CD14-positive monocyte (primary cell): ENCODE results near the gene RBM10. TPM values are rescaled to one million over a fixed set of nuclear protein-coding genes. Genes with fewer than 3 reads are reported as not detected.
A peak's percentile ranks its signal among the peaks of the same experiment; 100 is the strongest.

Experiments
- DNase-seq, 3 donors: peaks; one replicate each; pipeline ENCODE4 v3.0.0-alpha.2; 2011 to 2022
- H2AFZ ChIP-seq: 2 replicates; pipeline ENCODE4 v1.6.0; 2012; ENCODE audit warnings: mild to moderate bottlenecking, low read depth, low read length, inconsistent platforms; ENCODE audit not compliant: insufficient read depth, poor library complexity, severe bottlenecking
- H3K27ac ChIP-seq, 2 donors: 1 replicate in 1 of 2; 2 replicates in 1 of 2; pipeline ENCODE4 v1.5.1; 2012 to 2013; ENCODE audit warnings: low read length in 2 of 2, control low read depth in 1 of 2, inconsistent platforms in 1 of 2, low read depth in 1 of 2, mild to moderate bottlenecking in 1 of 2
- H3K27me3 ChIP-seq, 2 donors: one replicate each; pipeline versions ENCODE4 v1.6.0 to v1.6.1; 2011 to 2013; ENCODE audit warnings: low read length in 2 of 2; ENCODE audit not compliant: control insufficient read depth in 2 of 2, insufficient read depth in 2 of 2
- H3K36me3 ChIP-seq, 2 donors: replicated peaks in 1 of 2; 1 replicate in 1 of 2; 2 replicates in 1 of 2; pipeline versions ENCODE4 v1.5.1 to v1.6.1; 2012 to 2013; ENCODE audit warnings: low read length in 2 of 2, control low read depth in 1 of 2, inconsistent platforms in 1 of 2, mild to moderate bottlenecking in 1 of 2; ENCODE audit not compliant: insufficient read depth in 2 of 2, control insufficient read depth in 1 of 2
- H3K4me1 ChIP-seq, 2 donors: 1 replicate in 1 of 2; 2 replicates in 1 of 2; pipeline versions ENCODE4 v1.5.1 to v1.6.1; 2012 to 2013; ENCODE audit warnings: low read length in 2 of 2, control low read depth in 1 of 2, inconsistent platforms in 1 of 2, mild to moderate bottlenecking in 1 of 2, moderate library complexity in 1 of 2; ENCODE audit not compliant: insufficient read depth in 2 of 2, control insufficient read depth in 1 of 2
- H3K4me2 ChIP-seq: replicated peaks from 2 replicates; pipeline ENCODE3; 2012; ENCODE audit warnings: low read length, moderate library complexity, mild to moderate bottlenecking; ENCODE audit not compliant: poor library complexity, severe bottlenecking; ENCODE audit errors: extremely low read depth
- H3K4me3 ChIP-seq, 3 experiments: fragments of 200-600 bp in 1 of 3; sonication (generic) in 1 of 3; replicated peaks in 1 of 3; 1 replicate in 2 of 3; 2 replicates in 1 of 3; pipeline ENCODE4 v1.5.1; 2011 to 2013; ENCODE audit warnings: low read length in 3 of 3, mild to moderate bottlenecking in 3 of 3, control low read depth in 2 of 3, low read depth in 2 of 3, inconsistent platforms in 1 of 3, moderate library complexity in 1 of 3
- H3K79me2 ChIP-seq: 2 replicates; pipeline ENCODE4 v1.6.0; 2012; ENCODE audit warnings: mild to moderate bottlenecking, control low read depth, inconsistent platforms, low read length, moderate library complexity; ENCODE audit not compliant: insufficient read depth
- H3K9ac ChIP-seq: 2 replicates; pipeline ENCODE4 v1.6.0; 2017; ENCODE audit warnings: low read length, mild to moderate bottlenecking; ENCODE audit not compliant: insufficient read depth, poor library complexity, severe bottlenecking
- H3K9me3 ChIP-seq, 2 donors: replicated peaks in 1 of 2; 1 replicate in 1 of 2; 2 replicates in 1 of 2; pipeline versions ENCODE4 v1.5.1 to v1.6.1; 2012 to 2013; ENCODE audit warnings: low read length in 2 of 2, control low read depth in 1 of 2; ENCODE audit not compliant: control insufficient read depth in 1 of 2, insufficient read depth in 1 of 2
- H4K20me1 ChIP-seq: 2 replicates; pipeline ENCODE4 v1.6.0; 2012; ENCODE audit warnings: mild to moderate bottlenecking, low read length, control low read depth, moderate library complexity; ENCODE audit not compliant: insufficient read depth
- H3K27ac Mint-ChIP-seq, 7 donors: one replicate each; pipeline ENCODE4 v1.8.0; 2020; ENCODE audit warnings: mild to moderate bottlenecking in 7 of 7, mixed read lengths in 7 of 7, moderate library complexity in 6 of 7, inconsistent platforms in 2 of 7
- H3K27me3 Mint-ChIP-seq, 3 donors: one replicate each; pipeline ENCODE4 v1.8.0; 2021 to 2022; ENCODE audit warnings: low read depth in 3 of 3, mild to moderate bottlenecking in 3 of 3, mixed read lengths in 3 of 3, moderate library complexity in 3 of 3, inconsistent platforms in 1 of 3
- H3K36me3 Mint-ChIP-seq, 2 donors: one replicate each; pipeline ENCODE4 v1.8.0; 2020; ENCODE audit warnings: mixed read lengths in 2 of 2, inconsistent platforms in 1 of 2, mild to moderate bottlenecking in 1 of 2
- H3K4me1 Mint-ChIP-seq: one replicate; pipeline ENCODE4 v1.8.0; 2020; ENCODE audit warnings: mild to moderate bottlenecking, mixed read lengths
- H3K4me3 Mint-ChIP-seq, 2 donors: one replicate each; pipeline ENCODE4 v1.8.0; 2020; ENCODE audit warnings: mild to moderate bottlenecking in 2 of 2, mixed read lengths in 2 of 2, moderate library complexity in 1 of 2
- H3K9me3 Mint-ChIP-seq, 7 donors: one replicate each; pipeline ENCODE4 v1.8.0; 2020 to 2022; ENCODE audit warnings: mixed read lengths in 7 of 7, mild to moderate bottlenecking in 6 of 7, moderate library complexity in 6 of 7, inconsistent platforms in 2 of 7
- CTCF ChIP-seq: fragments of 200-600 bp; IDR thresholded peaks from one replicate; pipeline ENCODE4 v1.8.0; 2022; ENCODE audit warnings: antibody characterized with exemption, mild to moderate bottlenecking
- WGBS: methylation state at CpG from one replicate; pipeline ENCODE4 v1.1.5; 2013; ENCODE audit warnings: missing lambda C conversion rate; ENCODE audit not compliant: insufficient coverage; 5-methylcytosine and 5-hydroxymethylcytosine counted together
- intact Hi-C, 2 donors: fragments of 100-400 bp; cut with micrococcal nuclease; formaldehyde crosslinking; loops; one replicate each; pipeline versions ENCODE4 v1.15.0 to v1.15.1; 2023
- polyA plus RNA-seq, 3 donors: library from polyadenylated mRNA; depleted of rRNA in 1 of 3; unstranded in 2 of 3; stranded (reverse) in 1 of 3; fragments of 300-500 nt in 2 of 3; fragments of >200 nt in 1 of 3; fragmentation: Illumina TruSeq in 2 of 3; gene quantifications; 1 replicate in 2 of 3; 2 replicates in 1 of 3; pipeline ENCODE4 v1.2.3, GENCODE V29; 2012 to 2021

The RBM10 gene
- polyA plus RNA-seq, 3 donors: 7.3 to 29.4 (median 14.0) TPM

DNA sequence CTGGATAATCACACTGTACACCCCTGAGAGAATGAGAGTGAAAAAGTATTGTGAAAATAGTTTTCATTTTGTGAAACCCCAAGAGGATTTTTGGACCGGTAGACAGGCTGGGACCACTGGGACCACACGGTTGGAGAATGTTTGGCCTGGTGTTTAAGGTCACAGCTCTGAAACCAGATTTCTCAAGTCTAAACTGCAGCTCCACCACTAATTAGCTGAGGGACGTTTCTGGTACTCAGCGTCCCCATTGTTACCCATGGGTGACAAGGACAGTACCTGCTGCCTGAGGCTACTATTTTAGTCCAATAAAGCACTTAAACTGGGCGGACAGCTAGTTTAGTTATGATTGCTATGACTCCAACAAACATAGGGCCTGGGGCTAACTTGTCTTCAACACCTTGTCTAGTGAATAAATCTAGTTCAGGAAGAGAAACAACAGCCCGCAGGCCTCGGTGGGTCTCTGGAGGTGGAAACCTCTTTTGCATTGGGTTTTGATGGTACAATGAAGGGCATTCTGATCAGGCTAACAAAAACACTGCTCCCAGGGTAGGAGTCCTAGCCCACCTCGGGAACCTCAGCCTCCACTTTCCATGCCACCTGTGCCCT, 87.3 kb downstream of the RBM10 start:
- Histone ChIP-seq H3K9ac (peak overlapping the region; percentile 86), H3K4me1 (peaks cover 8 to 14% of the 10 kb centered on the region in 2 donors), H3K4me3 (peak overlapping the region; percentile 54 to 82 (median 77)), H2AFZ (peak overlapping the region; percentile 47), H4K20me1 (no peaks in the 10 kb centered on the region), H3K36me3 (peaks cover 4 to 16% of the 10 kb centered on the region in 2 donors), H3K79me2 (peaks cover 13% of the 10 kb centered on the region), H3K27me3 (peaks cover 0 to 17% of the 10 kb centered on the region in 2 donors), H3K9me3 (no peaks in the 10 kb centered on the region), H3K4me2 (peak overlapping the region; percentile 72), H3K27ac (peak overlapping the region; percentile 93 to 95)
- H3K4me1 Mint-ChIP-seq: peaks cover 4% of the 10 kb centered on the region
- H3K27ac Mint-ChIP-seq: peak overlapping the region; percentile 99 to 100 (median 100)
- peaks cover 12 to 34% of the 10 kb centered on the region in 2 donors for H3K36me3 Mint-ChIP-seq
- DNase-seq: no peak
- intact Hi-C loops: loop anchor here in 1 of 2 donors (2.0 kb wide), 1 partner anchor 13 kb away; the partner anchor contains the start of gene CDK16
- no peak for TF ChIP-seq CTCF
- H3K4me3 Mint-ChIP-seq: peak overlapping the region; percentile 87 to 96
- WGBS: no CpG with 5 or more reads among the region's 8 CpGs
- H3K27me3 Mint-ChIP-seq: peaks cover 0 to 60% (median 0%) of the 10 kb centered on the region in 3 donors
- peaks cover 0 to 11% (median 0%) of the 10 kb centered on the region in 7 donors for H3K9me3 Mint-ChIP-seq

DNA sequence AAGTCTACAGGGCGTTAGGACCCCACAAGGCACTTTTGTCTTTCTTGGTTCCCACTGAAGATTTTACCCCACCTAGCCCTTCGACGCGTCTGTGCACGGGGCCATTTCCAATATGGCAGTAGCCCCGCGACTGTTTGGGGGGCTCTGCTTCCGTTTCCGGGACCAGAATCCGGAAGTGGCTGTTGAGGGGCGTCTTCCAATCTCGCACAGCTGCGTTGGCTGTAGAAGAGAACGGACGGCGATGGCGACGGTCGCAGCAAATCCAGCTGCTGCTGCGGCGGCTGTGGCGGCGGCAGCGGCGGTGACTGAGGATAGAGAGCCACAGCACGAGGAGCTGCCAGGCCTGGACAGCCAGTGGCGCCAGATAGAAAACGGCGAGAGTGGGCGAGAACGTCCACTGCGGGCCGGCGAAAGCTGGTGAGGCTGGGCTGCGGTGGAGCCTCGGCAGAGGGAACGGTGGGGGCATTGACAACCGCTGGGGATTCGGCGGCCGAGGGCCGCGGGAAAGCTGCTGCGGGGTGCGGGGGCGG, 87.8 kb downstream of the RBM10 start, which contains the start of gene USP11:
Gene USP11 (plus strand): TSS at position 207 of the 530 bp plus-strand sequence. CDS start 35 bp downstream, at position 242.
- DNase-seq: no peak
- peak within 1 kb of the TSS; percentile 47 for H2AFZ ChIP-seq

More for the DNA sequence above, 87.8 kb downstream of the RBM10 start, which contains the start of gene USP11:
- H3K4me1 ChIP-seq: peaks cover 8 to 14% of the 10 kb centered on the region in 2 donors
- H3K9me3 Mint-ChIP-seq: peaks cover 0 to 11% (median 0%) of the 10 kb centered on the region in 7 donors
- H3K36me3 ChIP-seq: peaks cover 3 to 11% of the 10 kb centered on the region in 2 donors
- peak within 1 kb of the TSS; percentile 99 to 100 (median 100) for H3K27ac Mint-ChIP-seq
- H3K4me3 Mint-ChIP-seq: peak within 1 kb of the TSS; percentile 87 to 96
- H3K36me3 Mint-ChIP-seq: peaks cover 11 to 30% of the 10 kb centered on the region in 2 donors
- H3K4me1 Mint-ChIP-seq: peaks cover 4% of the 10 kb centered on the region
- peaks cover 14% of the 10 kb centered on the region for H3K79me2 ChIP-seq
- H4K20me1 ChIP-seq: no peaks in the 10 kb centered on the region
- intact Hi-C loops: loop anchor here in 1 of 2 donors (2.0 kb wide), 1 partner anchor 14 kb away; the partner anchor contains the start of gene CDK16
- no peaks in the 10 kb centered on the region for H3K9me3 ChIP-seq
- peaks cover 0 to 61% (median 0%) of the 10 kb centered on the region in 3 donors for H3K27me3 Mint-ChIP-seq
- H3K4me3 ChIP-seq: peak within 1 kb of the TSS; percentile 76 to 82 (median 77)
- peak within 1 kb of the TSS; percentile 72 for H3K4me2 ChIP-seq
- H3K9ac ChIP-seq: peak within 1 kb of the TSS; percentile 86
- peaks cover 0 to 17% of the 10 kb centered on the region in 2 donors for H3K27me3 ChIP-seq
- H3K27ac ChIP-seq: peak within 1 kb of the TSS; percentile 93 to 95
- no peak for TF ChIP-seq CTCF
- under 1% methylated on average over 30 of the region's 46 CpGs for WGBS
